CD14-positive monocyte (primary cell): Measurements from ENCODE around the gene MAML3. TPM values are rescaled to one million over a fixed set of nuclear protein-coding genes. Genes with fewer than 3 reads are reported as not detected.

ENCODE experiments used
- DNase-seq, 3 donors: peaks; one replicate each; pipeline ENCODE4 v3.0.0-alpha.2; 2011 to 2022
- H2AFZ ChIP-seq: 2 replicates; pipeline ENCODE4 v1.6.0; 2012; ENCODE audit warnings: mild to moderate bottlenecking, low read depth, low read length, inconsistent platforms; ENCODE audit not compliant: insufficient read depth, poor library complexity, severe bottlenecking
- H3K27ac ChIP-seq, 2 donors: 1 replicate in 1 of 2; 2 replicates in 1 of 2; pipeline ENCODE4 v1.5.1; 2012 to 2013; ENCODE audit warnings: low read length in 2 of 2, control low read depth in 1 of 2, inconsistent platforms in 1 of 2, low read depth in 1 of 2, mild to moderate bottlenecking in 1 of 2
- H3K27me3 ChIP-seq, 2 donors: one replicate each; pipeline versions ENCODE4 v1.6.0 to v1.6.1; 2011 to 2013; ENCODE audit warnings: low read length in 2 of 2; ENCODE audit not compliant: control insufficient read depth in 2 of 2, insufficient read depth in 2 of 2
- H3K36me3 ChIP-seq, 2 donors: replicated peaks in 1 of 2; 1 replicate in 1 of 2; 2 replicates in 1 of 2; pipeline versions ENCODE4 v1.5.1 to v1.6.1; 2012 to 2013; ENCODE audit warnings: low read length in 2 of 2, control low read depth in 1 of 2, inconsistent platforms in 1 of 2, mild to moderate bottlenecking in 1 of 2; ENCODE audit not compliant: insufficient read depth in 2 of 2, control insufficient read depth in 1 of 2
- H3K4me1 ChIP-seq, 2 donors: 1 replicate in 1 of 2; 2 replicates in 1 of 2; pipeline versions ENCODE4 v1.5.1 to v1.6.1; 2012 to 2013; ENCODE audit warnings: low read length in 2 of 2, control low read depth in 1 of 2, inconsistent platforms in 1 of 2, mild to moderate bottlenecking in 1 of 2, moderate library complexity in 1 of 2; ENCODE audit not compliant: insufficient read depth in 2 of 2, control insufficient read depth in 1 of 2
- H3K4me2 ChIP-seq: replicated peaks from 2 replicates; pipeline ENCODE3; 2012; ENCODE audit warnings: low read length, moderate library complexity, mild to moderate bottlenecking; ENCODE audit not compliant: poor library complexity, severe bottlenecking; ENCODE audit errors: extremely low read depth
- H3K4me3 ChIP-seq, 3 experiments: fragments of 200-600 bp in 1 of 3; sonication (generic) in 1 of 3; replicated peaks in 1 of 3; 1 replicate in 2 of 3; 2 replicates in 1 of 3; pipeline ENCODE4 v1.5.1; 2011 to 2013; ENCODE audit warnings: low read length in 3 of 3, mild to moderate bottlenecking in 3 of 3, control low read depth in 2 of 3, low read depth in 2 of 3, inconsistent platforms in 1 of 3, moderate library complexity in 1 of 3
- H3K79me2 ChIP-seq: 2 replicates; pipeline ENCODE4 v1.6.0; 2012; ENCODE audit warnings: mild to moderate bottlenecking, control low read depth, inconsistent platforms, low read length, moderate library complexity; ENCODE audit not compliant: insufficient read depth
- H3K9ac ChIP-seq: 2 replicates; pipeline ENCODE4 v1.6.0; 2017; ENCODE audit warnings: low read length, mild to moderate bottlenecking; ENCODE audit not compliant: insufficient read depth, poor library complexity, severe bottlenecking
- H3K9me3 ChIP-seq, 2 donors: replicated peaks in 1 of 2; 1 replicate in 1 of 2; 2 replicates in 1 of 2; pipeline versions ENCODE4 v1.5.1 to v1.6.1; 2012 to 2013; ENCODE audit warnings: low read length in 2 of 2, control low read depth in 1 of 2; ENCODE audit not compliant: control insufficient read depth in 1 of 2, insufficient read depth in 1 of 2
- H4K20me1 ChIP-seq: 2 replicates; pipeline ENCODE4 v1.6.0; 2012; ENCODE audit warnings: mild to moderate bottlenecking, low read length, control low read depth, moderate library complexity; ENCODE audit not compliant: insufficient read depth
- H3K27ac Mint-ChIP-seq, 7 donors: one replicate each; pipeline ENCODE4 v1.8.0; 2020; ENCODE audit warnings: mild to moderate bottlenecking in 7 of 7, mixed read lengths in 7 of 7, moderate library complexity in 6 of 7, inconsistent platforms in 2 of 7
- H3K27me3 Mint-ChIP-seq, 3 donors: one replicate each; pipeline ENCODE4 v1.8.0; 2021 to 2022; ENCODE audit warnings: low read depth in 3 of 3, mild to moderate bottlenecking in 3 of 3, mixed read lengths in 3 of 3, moderate library complexity in 3 of 3, inconsistent platforms in 1 of 3
- H3K36me3 Mint-ChIP-seq, 2 donors: one replicate each; pipeline ENCODE4 v1.8.0; 2020; ENCODE audit warnings: mixed read lengths in 2 of 2, inconsistent platforms in 1 of 2, mild to moderate bottlenecking in 1 of 2
- H3K4me1 Mint-ChIP-seq: one replicate; pipeline ENCODE4 v1.8.0; 2020; ENCODE audit warnings: mild to moderate bottlenecking, mixed read lengths
- H3K4me3 Mint-ChIP-seq, 2 donors: one replicate each; pipeline ENCODE4 v1.8.0; 2020; ENCODE audit warnings: mild to moderate bottlenecking in 2 of 2, mixed read lengths in 2 of 2, moderate library complexity in 1 of 2
- H3K9me3 Mint-ChIP-seq, 7 donors: one replicate each; pipeline ENCODE4 v1.8.0; 2020 to 2022; ENCODE audit warnings: mixed read lengths in 7 of 7, mild to moderate bottlenecking in 6 of 7, moderate library complexity in 6 of 7, inconsistent platforms in 2 of 7
- WGBS: methylation state at CpG from one replicate; pipeline ENCODE4 v1.1.5; 2013; ENCODE audit warnings: missing lambda C conversion rate; ENCODE audit not compliant: insufficient coverage; 5-methylcytosine and 5-hydroxymethylcytosine counted together
- intact Hi-C, 2 donors: fragments of 100-400 bp; cut with micrococcal nuclease; formaldehyde crosslinking; loops; one replicate each; pipeline versions ENCODE4 v1.15.0 to v1.15.1; 2023
- polyA plus RNA-seq, 3 donors: library from polyadenylated mRNA; depleted of rRNA in 1 of 3; unstranded in 2 of 3; stranded (reverse) in 1 of 3; fragments of 300-500 nt in 2 of 3; fragments of >200 nt in 1 of 3; fragmentation: Illumina TruSeq in 2 of 3; gene quantifications; 1 replicate in 2 of 3; 2 replicates in 1 of 3; pipeline ENCODE4 v1.2.3, GENCODE V29; 2012 to 2021
- TF ChIP-seq, protein P1 (sequence below): fragments of 200-600 bp; IDR thresholded peaks from one replicate; pipeline ENCODE4 v1.8.0; 2022; ENCODE audit warnings: antibody characterized with exemption, mild to moderate bottlenecking

The MAML3 gene
- polyA plus RNA-seq, 3 donors: 1.5 to 6.5 (median 2.3) TPM

DNA sequence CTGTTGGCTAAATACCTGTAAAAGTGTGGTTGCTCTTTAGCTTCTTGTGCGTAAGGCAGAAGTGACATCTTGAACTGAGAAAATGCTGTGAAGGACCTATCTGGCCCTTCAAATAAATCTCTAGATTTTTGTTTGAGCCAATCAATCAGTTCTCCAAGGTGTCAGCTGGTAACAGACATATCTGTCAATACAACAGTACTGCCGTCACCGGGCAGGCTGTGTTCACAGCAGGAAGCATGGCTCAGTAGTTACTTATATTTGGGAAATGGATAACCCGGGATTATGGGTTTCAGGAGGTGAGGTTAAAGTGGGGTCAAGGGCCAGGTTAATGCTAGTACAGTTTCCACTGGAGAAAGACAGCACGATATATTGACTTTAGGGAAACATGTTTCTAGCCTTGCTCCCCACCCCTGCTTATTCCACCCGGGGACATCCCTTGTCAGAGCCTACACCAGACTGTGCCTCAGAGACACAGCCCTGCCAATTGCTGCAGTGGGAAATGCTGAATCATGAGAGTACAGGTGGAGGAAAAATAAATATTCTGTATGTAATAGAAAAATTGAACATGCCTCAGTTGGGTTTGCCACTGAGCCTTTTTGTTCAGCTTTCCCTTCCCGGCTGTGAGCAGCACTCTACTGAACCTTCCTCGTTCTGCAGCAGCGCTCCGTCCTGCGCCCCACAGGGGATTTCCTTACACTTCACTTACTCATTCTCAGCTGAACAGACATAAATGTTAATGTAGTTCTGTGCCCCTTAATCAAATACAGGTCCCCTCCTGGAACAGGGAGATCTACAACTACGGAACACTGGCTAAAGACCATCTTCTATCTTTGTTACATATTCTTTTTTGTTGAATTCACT is 367.3 kb downstream of the MAML3 start:
- no peaks in the 10 kb centered on the region for H3K9me3 ChIP-seq
- no peak overlapping the region for H3K4me2 ChIP-seq
- H3K27ac ChIP-seq: no peak overlapping the region
- H2AFZ ChIP-seq: no peak overlapping the region
- H3K79me2 ChIP-seq: no peaks in the 10 kb centered on the region
- H3K9me3 Mint-ChIP-seq: peaks cover 0 to 2% (median 0%) of the 10 kb centered on the region in 7 donors
- no peaks in the 10 kb centered on the region for H3K27me3 ChIP-seq
- DNase-seq: peak; percentile 18 to 70 (median 29)
- H3K4me3 ChIP-seq: no peak overlapping the region
- no peak overlapping the region for H3K9ac ChIP-seq
- H3K36me3 ChIP-seq: peaks cover 0 to 3% of the 10 kb centered on the region in 2 donors
- H3K4me1 ChIP-seq: peaks cover 5 to 17% of the 10 kb centered on the region in 2 donors
- intact Hi-C loops: no loop called here
- H4K20me1 ChIP-seq: peaks cover 25% of the 10 kb centered on the region
- H3K27me3 Mint-ChIP-seq: peaks cover 0 to 2% (median 0%) of the 10 kb centered on the region in 3 donors
- peaks cover 24% of the 10 kb centered on the region for H3K4me1 Mint-ChIP-seq
- peaks cover 10 to 15% of the 10 kb centered on the region in 2 donors for H3K36me3 Mint-ChIP-seq
- WGBS: 49% methylated on average over 9 of the region's 12 CpGs
- H3K4me3 Mint-ChIP-seq: peak overlapping the region in 1 of 2 donors; percentile 16
- TF ChIP-seq, protein P1, sequence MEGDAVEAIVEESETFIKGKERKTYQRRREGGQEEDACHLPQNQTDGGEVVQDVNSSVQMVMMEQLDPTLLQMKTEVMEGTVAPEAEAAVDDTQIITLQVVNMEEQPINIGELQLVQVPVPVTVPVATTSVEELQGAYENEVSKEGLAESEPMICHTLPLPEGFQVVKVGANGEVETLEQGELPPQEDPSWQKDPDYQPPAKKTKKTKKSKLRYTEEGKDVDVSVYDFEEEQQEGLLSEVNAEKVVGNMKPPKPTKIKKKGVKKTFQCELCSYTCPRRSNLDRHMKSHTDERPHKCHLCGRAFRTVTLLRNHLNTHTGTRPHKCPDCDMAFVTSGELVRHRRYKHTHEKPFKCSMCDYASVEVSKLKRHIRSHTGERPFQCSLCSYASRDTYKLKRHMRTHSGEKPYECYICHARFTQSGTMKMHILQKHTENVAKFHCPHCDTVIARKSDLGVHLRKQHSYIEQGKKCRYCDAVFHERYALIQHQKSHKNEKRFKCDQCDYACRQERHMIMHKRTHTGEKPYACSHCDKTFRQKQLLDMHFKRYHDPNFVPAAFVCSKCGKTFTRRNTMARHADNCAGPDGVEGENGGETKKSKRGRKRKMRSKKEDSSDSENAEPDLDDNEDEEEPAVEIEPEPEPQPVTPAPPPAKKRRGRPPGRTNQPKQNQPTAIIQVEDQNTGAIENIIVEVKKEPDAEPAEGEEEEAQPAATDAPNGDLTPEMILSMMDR: no peak
- H3K27ac Mint-ChIP-seq: peak overlapping the region in 2 of 7 donors; percentile 11 to 17

DNA sequence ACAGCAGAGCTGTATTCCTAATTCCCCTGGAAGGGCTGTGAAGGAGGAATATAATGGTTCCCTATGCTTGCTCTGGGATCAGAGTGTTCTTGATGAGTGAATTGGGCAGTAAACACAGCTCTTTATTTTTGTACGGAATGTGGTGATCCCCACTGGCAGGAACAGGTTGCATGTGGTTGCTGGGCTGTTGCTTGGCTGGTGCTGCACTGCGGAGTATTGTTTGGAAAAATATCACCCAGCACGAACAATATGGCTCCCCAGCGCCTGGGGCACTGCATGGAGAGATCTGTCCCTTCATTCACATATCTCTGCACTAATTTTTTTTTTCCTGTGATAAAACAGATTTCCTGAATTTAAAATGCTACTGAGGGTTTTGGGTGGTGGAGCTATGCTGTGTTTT is 368.6 kb downstream of the MAML3 start:
- TF ChIP-seq, protein P1: no peak
- peaks cover 10 to 15% of the 10 kb centered on the region in 2 donors for H3K36me3 Mint-ChIP-seq
- Histone ChIP-seq H3K27ac (no peak overlapping the region), H2AFZ (no peak overlapping the region), H3K9ac (no peak overlapping the region), H3K4me1 (peaks cover 5 to 17% of the 10 kb centered on the region in 2 donors), H3K4me2 (no peak overlapping the region), H3K36me3 (peaks cover 0 to 3% of the 10 kb centered on the region in 2 donors), H4K20me1 (peaks cover 25% of the 10 kb centered on the region), H3K79me2 (no peaks in the 10 kb centered on the region), H3K4me3 (no peak overlapping the region), H3K27me3 (no peaks in the 10 kb centered on the region), H3K9me3 (no peaks in the 10 kb centered on the region)
- no peaks in the 10 kb centered on the region for H3K9me3 Mint-ChIP-seq
- H3K27ac Mint-ChIP-seq: no peak overlapping the region
- no CpG with 5 or more reads among the region's 4 CpGs for WGBS
- peaks cover 24% of the 10 kb centered on the region for H3K4me1 Mint-ChIP-seq
- H3K4me3 Mint-ChIP-seq: no peak overlapping the region
- intact Hi-C loops: no loop called here
- DNase-seq: no peak
- H3K27me3 Mint-ChIP-seq: peaks cover 0 to 2% (median 0%) of the 10 kb centered on the region in 3 donors
